Occipital lobe (tissue), 2 donors: ENCODE measurements around the gene HOXB5. TPM values are rescaled to one million over a fixed set of nuclear protein-coding genes. Genes with fewer than 3 reads are reported as not detected.

Experiments
- DNase-seq: peaks from one replicate; lab custom pipeline; 2025; lab: John Stamatoyannopoulos, UW
- total RNA-seq: library from RNA; depleted of rRNA; stranded (reverse); fragments of >200 nt; gene quantifications from one replicate; pipeline ENCODE4 v1.2.3, GENCODE V29; 2014

Gene HOXB5
- total RNA-seq, 1 donor from 2014 or later: not detected

GRCh38 chr17:48616717-48617470 is 23.3 kb upstream of the HOXB5 start:
- DNase-seq: no peak

GRCh38 chr17:48615963-48616716 is 22.6 kb upstream of the HOXB5 start:
- DNase-seq: no peak

GRCh38 chr17:48615047-48615962 is 21.7 kb upstream of the HOXB5 start, which contains the start of gene HOXB8:
TSS of gene HOXB8 (minus strand) at chr17:48615292. CDS start at chr17:48614704, 588 bp downstream.
- no peak for DNase-seq

- no peak for DNase-seq
Observed at GRCh38 chr17:48613862-48614694, 20.5 kb upstream of the HOXB5 start.

- DNase-seq: no peak
Observed at GRCh38 chr17:48612854-48613691, 19.5 kb upstream of the HOXB5 start.

- no peak for DNase-seq
Observed at GRCh38 chr17:48612456-48612853, 18.9 kb upstream of the HOXB5 start.

GRCh38 chr17:48611681-48612455 is 18.3 kb upstream of the HOXB5 start:
- DNase-seq: no peak

GRCh38 chr17:48611213-48611612 is 17.6 kb upstream of the HOXB5 start:
- DNase-seq: no peak

- DNase-seq: no peak
Observed at GRCh38 chr17:48610282-48611211, 17.0 kb upstream of the HOXB5 start, which contains the start of gene HOXB7. TSS of gene HOXB7 (minus strand) at chr17:48611017. CDS start at chr17:48610918, 99 bp downstream.

- no peak for DNase-seq
Observed at GRCh38 chr17:48609759-48610281, 16.2 kb upstream of the HOXB5 start.

- no peak for DNase-seq
Observed at GRCh38 chr17:48609033-48609432, 15.5 kb upstream of the HOXB5 start.

GRCh38 chr17:48608494-48608834 is 14.9 kb upstream of the HOXB5 start:
- DNase-seq: no peak

GRCh38 chr17:48606892-48607614 is 13.5 kb upstream of the HOXB5 start:
- no peak for DNase-seq

- no peak for DNase-seq
Observed at GRCh38 chr17:48605991-48606891, 12.7 kb upstream of the HOXB5 start.

GRCh38 chr17:48605409-48605919 is 11.9 kb upstream of the HOXB5 start:
- no peak for DNase-seq
